Heart left ventricle (tissue), 13 donors: ENCODE data around the gene GRID2IP.

Experiments
- POLR2A ChIP-seq, 2 donors: fragments of 450-650 bp; IDR thresholded peaks; one replicate each; pipeline ENCODE4 v1.6.1; 2017; ENCODE audit warnings: antibody characterized with exemption in 2 of 2, mild to moderate bottlenecking in 2 of 2, moderate library complexity in 2 of 2
- TF ChIP-seq, protein P1 (sequence below), 12 donors: fragments of 200-600 bp; sonication (generic) in 4 of 12; IDR thresholded peaks; one replicate each; pipeline versions ENCODE4 v1.5.0 to v1.8.0; 2018 to 2022; ENCODE audit warnings: antibody characterized with exemption in 12 of 12, mild to moderate bottlenecking in 5 of 12
- donor health status: ischemic (EF 13 %, LVEDD 7.1; RV severe dilation, severe dysfunction).
- donor health status: DM: no; HTN: yes; CAD: no.
- donor health status: DM: no; HTN: no; CAD: no.
- donor health status: ischemic (EF 25% LVEDD 6.9; RV normal size, moderate dysfunction).
- donor health status: ischemic (EF 25% LVEDD 5.7; RV mildly dilated, moderate dysfunction).
- donor health status: ischemic (EF 35%, LVEDD 5.7; RV mildly dilated, moderate dysfunction).
- donor health status: nonischemic (EF 11% LVEDD 7.7; RV severe dilation, severe dysfunction).
- donor health status: DM: yes; HTN: yes; CAD: no.
- donor health status: PGD.
- donor health status: ischemic (EF 29% LVEDD 5.4; RV normal size, mild dysfunction).
- donor health status: nonischemic (EF 23%, LVEDD 6.1; RV moderate dilation, normal function).

GRCh38 chr7:6563936-6564770, 12.9 kb upstream of the GRID2IP start:
- TF ChIP-seq POLR2A (IDR thresholded peaks at IDR 0.05), result no peak
- TF ChIP-seq, protein P1, sequence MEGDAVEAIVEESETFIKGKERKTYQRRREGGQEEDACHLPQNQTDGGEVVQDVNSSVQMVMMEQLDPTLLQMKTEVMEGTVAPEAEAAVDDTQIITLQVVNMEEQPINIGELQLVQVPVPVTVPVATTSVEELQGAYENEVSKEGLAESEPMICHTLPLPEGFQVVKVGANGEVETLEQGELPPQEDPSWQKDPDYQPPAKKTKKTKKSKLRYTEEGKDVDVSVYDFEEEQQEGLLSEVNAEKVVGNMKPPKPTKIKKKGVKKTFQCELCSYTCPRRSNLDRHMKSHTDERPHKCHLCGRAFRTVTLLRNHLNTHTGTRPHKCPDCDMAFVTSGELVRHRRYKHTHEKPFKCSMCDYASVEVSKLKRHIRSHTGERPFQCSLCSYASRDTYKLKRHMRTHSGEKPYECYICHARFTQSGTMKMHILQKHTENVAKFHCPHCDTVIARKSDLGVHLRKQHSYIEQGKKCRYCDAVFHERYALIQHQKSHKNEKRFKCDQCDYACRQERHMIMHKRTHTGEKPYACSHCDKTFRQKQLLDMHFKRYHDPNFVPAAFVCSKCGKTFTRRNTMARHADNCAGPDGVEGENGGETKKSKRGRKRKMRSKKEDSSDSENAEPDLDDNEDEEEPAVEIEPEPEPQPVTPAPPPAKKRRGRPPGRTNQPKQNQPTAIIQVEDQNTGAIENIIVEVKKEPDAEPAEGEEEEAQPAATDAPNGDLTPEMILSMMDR (IDR thresholded peaks at IDR 0.05), result no peak
